GM18498 (cell line): Measurements from ENCODE around the gene RADIL.

Source experiments
- ATAC-seq: cut with Tn5 transposase; IDR thresholded peaks from one replicate; pipeline ENCODE4 v1.9.1; 2021; ENCODE audit warnings: mild to moderate bottlenecking, moderate library complexity; ENCODE audit not compliant: unreplicated experiment

RADIL gene

GRCh38 chr7:4851459-4852422, 31.8 kb downstream of the RADIL start:
- ATAC-seq: no peak

GRCh38 chr7:4850262-4850795, 33.2 kb downstream of the RADIL start:
- no peak for ATAC-seq

GRCh38 chr7:4849390-4849789, 34.1 kb downstream of the RADIL start:
- no peak for ATAC-seq

- ATAC-seq: no peak
Measured at GRCh38 chr7:4845740-4846142, 37.8 kb downstream of the RADIL start.

- ATAC-seq: no peak
Measured at GRCh38 chr7:4842319-4843064, 41.0 kb downstream of the RADIL start.

GRCh38 chr7:4841836-4842235, 41.7 kb downstream of the RADIL start:
- no peak for ATAC-seq

- ATAC-seq: no peak
Measured at GRCh38 chr7:4841007-4841784, 42.3 kb downstream of the RADIL start.

GRCh38 chr7:4840079-4840501, 43.4 kb downstream of the RADIL start:
- no peak for ATAC-seq

GRCh38 chr7:4838626-4839334, 44.7 kb downstream of the RADIL start:
- no peak for ATAC-seq

GRCh38 chr7:4837803-4838625, 45.5 kb downstream of the RADIL start:
- ATAC-seq: no peak

- no peak for ATAC-seq
Measured at GRCh38 chr7:4837041-4837802, 46.3 kb downstream of the RADIL start.

GRCh38 chr7:4836206-4836661, 47.3 kb downstream of the RADIL start:
- ATAC-seq: no peak

- ATAC-seq: no peak
Measured at GRCh38 chr7:4835398-4836205, 47.9 kb downstream of the RADIL start.

GRCh38 chr7:4834601-4835397, 48.7 kb downstream of the RADIL start:
- no peak for ATAC-seq

GRCh38 chr7:4833691-4834600, 49.6 kb downstream of the RADIL start:
- no peak for ATAC-seq

GRCh38 chr7:4833176-4833575, 50.3 kb downstream of the RADIL start:
- ATAC-seq: no peak
